GM18508 (cell line): Measurements from ENCODE around the gene BDKRB1.
"Not testable (repeated sequence)": the region's sequence is repeated elsewhere in the genome, so short reads cannot be mapped to it uniquely, and the experiment has no call there.

ENCODE experiments used
- ATAC-seq: cut with Tn5 transposase; IDR thresholded peaks from one replicate; pipeline ENCODE4 v1.9.1; 2021; ENCODE audit warnings: moderate number of reproducible peaks; ENCODE audit not compliant: insufficient read depth, unreplicated experiment

Gene BDKRB1

DNA sequence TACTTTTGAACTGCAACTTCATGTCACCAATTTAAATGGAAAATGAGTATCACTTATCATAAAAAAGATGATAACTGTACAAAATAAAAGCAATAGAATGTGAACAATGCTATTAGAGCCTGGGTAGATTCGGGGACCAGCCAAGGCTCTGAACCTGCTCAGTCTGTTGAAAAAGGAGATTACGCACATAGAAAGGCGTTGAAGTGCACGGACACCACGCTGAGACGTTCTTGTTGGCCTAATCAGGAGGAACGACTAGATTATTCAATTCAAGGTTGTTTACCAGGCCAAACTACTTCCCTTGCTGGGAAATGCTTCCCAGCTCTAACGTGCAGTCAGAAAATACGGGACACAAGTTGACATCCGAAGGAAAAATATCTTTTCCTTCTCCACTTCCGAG, 23.5 kb upstream of the BDKRB1 start:
- ATAC-seq = no peak

DNA sequence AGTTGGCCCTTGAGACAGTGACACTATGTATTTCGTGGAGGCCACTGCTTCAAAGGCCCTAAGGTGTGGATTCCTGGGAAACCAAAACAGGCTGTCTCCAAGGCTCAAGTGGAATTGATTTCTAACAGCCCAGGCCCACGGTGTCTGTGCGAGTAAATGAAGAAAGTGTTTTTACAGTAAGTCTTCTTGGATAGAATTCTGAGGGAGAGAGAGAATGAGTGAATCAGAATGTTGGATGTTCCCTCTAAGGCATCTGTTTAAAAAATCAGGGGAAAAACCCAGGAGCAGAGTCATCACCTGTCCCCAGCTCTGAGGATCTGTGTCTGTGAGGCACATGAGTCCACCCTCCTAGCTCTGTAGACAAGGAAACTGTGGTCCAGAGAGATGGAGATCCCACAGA, 22.3 kb upstream of the BDKRB1 start:
- no peak for ATAC-seq

DNA sequence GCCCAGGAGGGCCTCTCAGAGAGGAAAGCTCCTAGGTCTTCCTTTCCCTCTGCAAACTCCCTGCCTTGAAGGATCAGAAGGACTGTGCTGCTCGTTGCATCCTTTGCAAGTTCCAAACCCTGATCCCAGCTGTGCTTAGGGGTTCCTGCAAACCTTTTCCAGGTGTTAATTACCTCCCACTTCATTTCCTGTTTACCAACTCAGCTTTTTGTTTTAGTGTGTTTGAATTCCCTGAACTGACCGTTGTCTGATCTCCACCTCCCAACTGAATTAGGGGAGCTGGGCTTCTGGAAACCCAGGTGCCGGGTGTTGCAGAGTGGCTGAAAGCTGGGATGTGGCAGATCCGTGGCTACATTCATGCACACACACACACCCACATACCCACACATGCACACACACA, 20.6 kb upstream of the BDKRB1 start:
- no peak for ATAC-seq

DNA sequence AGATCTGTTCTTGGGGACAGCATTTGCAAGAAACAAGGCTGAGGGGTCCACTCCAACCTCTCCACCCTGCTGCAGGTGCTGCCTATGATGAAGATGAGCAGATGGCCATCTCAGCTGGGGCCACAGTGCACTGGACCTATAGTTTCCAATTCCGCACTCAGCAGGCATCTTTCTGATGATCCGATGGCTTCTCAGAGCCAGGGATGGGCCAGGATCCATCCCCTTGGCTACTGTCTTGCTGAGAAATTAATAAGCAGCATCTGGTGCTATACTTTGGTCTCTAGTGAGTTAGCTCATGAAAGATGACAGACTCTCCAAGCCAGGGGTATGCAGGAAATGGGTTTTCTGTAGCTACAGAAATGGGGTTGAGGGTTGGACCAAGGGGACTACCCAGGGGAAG, 18.4 kb upstream of the BDKRB1 start:
- no peak for ATAC-seq

DNA sequence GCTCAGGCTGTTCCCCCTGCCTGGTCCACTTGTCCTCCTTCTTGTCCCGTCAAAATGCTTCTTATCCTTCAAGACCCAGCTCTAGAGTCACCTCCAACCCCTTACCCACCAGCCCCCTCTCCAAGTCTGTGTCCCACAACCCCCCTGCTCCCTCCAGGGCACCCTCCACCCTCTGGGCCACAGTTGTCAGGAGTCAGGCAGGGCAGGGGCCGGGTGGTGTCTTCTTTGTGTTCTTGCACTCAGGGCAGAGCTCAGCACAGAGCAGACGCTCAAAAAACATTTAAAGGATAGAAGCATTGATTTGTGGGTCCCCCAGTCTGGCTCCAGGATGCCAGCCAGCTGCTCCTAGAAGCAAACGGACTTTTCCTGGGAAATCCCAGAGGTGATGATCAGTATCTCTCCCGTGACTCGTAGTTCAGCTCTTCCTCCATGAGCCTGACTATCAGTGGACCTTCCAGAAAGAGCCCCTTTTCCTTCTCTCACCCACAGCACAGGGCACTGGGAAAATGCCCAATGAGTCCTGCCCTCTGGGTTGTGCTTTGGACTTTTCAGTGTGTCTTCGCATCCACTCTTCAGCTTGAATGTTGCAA, 17.2 kb upstream of the BDKRB1 start:
- no peak for ATAC-seq

DNA sequence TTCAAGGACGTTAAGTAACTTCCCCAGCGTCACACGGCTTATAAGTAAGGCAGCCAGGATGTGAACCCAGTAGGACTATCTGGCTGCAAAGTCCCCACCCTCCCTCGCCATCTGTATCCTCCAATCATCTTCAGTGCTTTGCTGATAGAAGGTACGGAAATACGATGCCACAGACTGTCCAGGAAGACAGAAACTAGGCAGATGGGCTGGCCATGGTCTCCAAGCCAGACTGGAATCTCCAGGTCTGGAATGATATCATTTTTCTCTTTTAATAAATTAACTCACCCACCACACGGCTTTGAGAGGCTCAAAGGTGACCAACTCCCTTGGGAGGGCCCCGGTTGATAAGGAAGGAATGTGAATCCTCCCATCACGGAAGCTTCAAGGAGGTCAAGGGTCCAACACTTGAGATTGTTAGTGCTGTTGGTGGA, 16.3 kb upstream of the BDKRB1 start:
- ATAC-seq = no peak

DNA sequence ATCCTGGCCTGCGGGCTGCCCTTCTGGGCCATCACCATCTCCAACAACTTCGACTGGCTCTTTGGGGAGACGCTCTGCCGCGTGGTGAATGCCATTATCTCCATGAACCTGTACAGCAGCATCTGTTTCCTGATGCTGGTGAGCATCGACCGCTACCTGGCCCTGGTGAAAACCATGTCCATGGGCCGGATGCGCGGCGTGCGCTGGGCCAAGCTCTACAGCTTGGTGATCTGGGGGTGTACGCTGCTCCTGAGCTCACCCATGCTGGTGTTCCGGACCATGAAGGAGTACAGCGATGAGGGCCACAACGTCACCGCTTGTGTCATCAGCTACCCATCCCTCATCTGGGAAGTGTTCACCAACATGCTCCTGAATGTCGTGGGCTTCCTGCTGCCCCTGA, 15.4 kb upstream of the BDKRB1 start:
- ATAC-seq = no peak

DNA sequence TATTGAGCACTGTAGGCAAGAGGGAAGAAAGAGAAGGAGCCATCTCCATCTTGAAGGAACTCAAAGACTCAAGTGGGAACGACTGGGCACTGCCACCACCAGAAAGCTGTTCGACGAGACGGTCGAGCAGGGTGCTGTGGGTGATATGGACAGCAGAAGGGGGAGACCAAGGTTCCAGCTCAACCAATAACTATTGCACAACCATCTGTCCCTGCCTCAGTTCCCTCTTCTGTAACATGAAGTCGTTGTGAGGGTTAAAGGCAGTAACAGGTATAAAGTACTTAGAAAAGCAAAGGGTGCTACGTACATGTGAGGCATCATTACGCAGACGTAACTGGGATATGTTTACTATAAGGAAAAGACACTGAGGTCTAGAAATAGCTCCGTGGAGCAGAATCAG, 13.9 kb upstream of the BDKRB1 start:
- ATAC-seq = no peak

DNA sequence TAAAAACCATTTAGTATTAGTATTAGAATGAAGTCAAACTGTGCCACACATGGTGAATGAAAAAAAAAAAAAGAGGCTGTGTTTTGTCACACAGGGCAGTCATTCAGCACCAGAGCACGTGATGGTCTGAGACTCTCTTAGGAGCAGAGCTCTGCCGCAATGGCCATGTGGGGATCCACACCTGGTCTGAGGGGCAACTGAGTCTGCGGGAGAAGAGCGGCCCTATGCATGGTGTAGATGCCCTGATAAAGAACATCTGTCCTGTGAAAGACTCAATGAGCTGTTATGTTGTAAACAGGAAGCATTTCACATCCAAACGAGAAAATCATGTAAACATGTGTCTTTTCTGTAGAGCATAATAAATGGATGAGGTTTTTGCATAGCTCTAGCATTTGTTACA, 12.2 kb upstream of the BDKRB1 start:
- no peak for ATAC-seq

DNA sequence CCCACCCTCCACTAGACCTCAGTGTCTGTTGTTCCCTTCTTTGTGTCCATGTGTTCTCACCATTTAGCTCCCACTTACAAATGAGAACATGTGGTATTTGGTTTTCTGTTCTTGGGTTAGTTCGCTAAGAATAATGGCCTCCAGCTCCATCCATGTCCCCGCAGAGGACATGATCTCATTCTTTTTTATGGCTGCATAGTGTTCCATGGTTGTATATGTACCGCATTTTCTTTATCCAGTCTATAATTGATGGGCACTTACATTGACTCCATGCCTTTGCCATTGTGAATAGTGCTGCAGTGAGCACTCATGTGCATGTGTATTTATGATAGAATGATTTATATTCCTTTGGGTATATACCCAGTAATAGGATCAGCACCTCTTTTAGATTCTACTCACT, 10.9 kb upstream of the BDKRB1 start:
- not testable (repeated sequence) for ATAC-seq

DNA sequence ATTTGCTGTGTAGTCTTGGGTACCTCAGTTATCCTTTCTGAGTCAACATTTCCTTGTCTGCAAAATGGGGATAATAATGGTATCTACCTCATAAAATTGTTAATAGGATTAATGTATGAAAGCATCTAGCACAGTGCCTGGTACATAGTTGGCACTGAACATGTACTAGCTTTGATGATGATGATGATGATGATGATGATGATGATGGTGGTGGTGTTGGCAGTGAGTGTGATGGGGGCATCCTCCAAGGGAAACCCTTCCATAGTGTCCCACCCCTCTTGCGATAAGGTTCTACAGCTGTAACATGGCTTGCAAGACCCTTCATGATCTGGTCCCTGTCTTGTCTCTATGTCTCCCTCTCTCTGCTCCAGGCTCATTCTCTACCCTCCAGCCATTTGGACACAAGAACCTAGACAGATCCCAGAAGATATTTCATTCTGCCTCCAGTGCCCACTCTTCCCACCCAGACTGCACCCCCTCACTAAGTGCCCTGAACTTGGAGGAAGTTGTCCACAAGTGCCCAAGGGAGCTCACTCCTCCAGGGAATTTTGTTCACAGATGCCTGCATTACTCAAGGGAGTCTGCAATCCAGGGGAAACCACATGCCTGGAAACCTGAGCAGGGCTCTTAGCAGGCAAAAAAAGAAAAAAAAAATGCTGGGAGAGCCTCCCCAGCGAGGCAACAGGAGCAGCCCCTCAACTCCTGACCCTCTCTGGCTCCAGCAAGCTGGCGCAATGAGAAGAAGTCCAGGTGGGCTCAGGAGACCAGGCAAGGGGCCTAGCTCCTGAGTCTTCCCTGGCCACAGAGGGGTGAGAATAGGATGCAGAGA, 10.1 kb upstream of the BDKRB1 start:
- no peak for ATAC-seq

DNA sequence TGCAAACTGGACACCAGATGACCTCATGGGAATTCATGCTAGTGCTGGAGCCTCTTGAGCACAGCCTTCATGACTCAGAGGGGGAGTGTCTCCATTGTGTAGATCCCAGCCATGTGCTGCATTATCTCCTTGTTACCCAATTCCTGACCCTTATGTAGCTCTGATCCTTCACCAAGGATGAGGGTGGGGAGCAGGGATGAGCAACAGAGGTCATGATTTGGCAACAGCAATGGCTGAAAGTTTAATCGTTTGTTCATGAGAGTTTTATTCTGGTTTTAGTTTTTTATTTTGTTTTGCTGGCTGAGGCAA, 9.5 kb upstream of the BDKRB1 start:
- no peak for ATAC-seq

DNA sequence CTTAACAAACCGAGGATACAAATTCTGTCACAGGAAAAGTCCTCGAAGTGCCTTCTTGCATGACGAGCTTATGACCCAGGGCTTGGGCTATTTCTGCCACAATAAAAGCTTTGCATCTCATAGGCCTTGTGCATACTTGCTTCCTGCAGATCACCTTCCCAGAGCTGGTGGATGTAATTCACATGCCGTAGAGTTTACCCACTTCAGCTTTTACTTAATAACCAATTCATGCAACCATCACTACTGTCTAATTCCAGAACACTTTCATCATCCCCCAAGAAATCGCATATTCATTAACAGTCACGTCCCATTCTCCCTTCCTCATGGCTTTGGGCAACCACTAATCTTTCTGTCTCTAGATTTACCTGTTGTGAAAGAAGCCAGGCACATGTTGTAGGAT, 9.0 kb upstream of the BDKRB1 start:
- ATAC-seq = no peak

DNA sequence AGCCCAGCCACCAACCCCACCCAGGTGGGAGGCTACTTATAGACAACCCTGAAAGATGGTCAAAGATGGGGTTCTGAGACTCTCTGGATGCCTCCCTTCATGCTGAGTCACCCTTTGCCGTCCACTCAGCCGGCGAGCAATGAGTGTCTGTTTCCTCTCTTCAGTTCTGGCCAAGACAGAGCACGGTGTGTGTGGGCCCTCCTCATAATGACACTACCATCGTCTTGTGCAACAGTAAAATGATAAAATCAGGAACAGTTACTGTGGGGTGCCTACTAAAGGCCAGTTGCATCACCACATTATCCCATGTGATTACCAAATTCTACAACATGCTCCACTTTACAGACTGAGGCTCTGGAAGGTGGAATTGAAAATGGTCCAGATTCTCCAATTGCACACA, 7.0 kb upstream of the BDKRB1 start:
- ATAC-seq = no peak

DNA sequence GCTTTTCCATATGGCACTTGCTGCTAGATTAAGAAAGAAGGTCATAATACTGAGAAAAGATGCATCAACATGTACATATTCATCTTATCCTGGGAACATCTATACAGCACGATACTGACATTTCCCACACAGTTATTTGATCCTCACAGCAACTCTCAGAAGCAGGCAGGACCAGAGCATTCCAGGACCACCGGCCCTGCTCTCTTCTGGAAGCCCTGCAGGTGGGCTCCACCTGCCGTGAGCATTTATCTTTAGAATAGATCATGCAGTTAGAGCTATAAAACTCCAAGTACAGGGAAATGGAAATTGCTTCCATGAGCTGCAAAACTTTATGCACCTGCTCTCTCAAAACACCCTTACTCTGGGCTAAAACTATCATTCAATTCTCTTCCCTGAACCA, 5.5 kb upstream of the BDKRB1 start:
- no peak for ATAC-seq

DNA sequence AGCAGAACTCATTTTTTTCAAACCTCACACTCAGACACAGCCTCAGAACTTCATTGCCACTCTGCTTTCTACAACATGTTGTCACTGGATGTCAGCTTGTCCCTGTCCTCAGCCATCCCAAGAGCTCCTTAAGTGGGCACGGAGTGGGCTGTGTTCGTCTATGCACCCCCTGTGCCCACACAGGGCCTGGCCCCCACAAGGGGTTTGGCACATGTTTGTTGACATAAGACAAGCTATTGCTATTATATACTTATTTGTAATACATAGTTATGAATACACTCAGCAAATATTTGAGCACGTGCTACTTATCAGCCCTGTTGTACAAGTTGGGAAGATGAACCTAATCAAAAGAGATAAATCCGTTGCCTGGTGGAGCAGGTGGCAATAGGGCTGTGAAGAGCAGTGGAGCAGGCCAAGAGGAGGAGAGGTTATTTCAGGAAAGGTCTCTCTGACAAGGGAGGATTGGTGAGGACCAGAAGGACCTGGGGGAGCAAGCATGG, 4.3 kb upstream of the BDKRB1 start:
- no peak for ATAC-seq

DNA sequence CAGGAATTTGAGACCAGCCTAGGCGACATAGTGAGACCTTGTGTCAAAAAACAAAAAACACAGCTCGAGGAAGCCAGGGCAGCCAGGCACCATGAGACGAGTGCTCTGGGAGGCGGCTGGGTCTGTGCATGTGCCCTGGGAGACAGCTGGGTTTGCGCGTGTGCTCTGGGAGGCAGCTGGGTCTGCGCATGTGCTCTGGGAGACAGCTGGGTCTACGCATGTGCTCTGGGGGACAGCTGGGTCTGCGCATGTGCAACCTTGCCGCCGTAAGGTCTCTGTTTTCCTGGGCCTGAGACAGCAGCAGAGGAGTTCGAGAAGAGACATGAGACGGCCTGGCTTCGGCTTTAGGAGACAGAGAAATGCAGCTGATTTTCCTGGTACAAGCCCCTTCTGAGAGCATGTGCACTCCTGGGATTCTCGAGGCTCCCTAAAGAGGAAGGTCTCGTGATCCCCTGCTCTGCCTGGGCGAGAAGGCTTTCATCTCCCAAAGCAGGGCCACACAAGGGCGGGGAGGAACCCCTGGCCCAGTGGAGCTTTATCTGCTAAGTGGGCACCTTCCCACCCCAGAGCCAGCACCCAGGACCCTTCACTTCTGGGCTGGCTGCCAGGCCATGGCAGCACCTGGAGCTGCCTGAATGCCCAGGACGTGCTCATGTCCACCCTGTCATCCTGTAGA, 3.5 kb upstream of the BDKRB1 start:
- ATAC-seq = no peak

DNA sequence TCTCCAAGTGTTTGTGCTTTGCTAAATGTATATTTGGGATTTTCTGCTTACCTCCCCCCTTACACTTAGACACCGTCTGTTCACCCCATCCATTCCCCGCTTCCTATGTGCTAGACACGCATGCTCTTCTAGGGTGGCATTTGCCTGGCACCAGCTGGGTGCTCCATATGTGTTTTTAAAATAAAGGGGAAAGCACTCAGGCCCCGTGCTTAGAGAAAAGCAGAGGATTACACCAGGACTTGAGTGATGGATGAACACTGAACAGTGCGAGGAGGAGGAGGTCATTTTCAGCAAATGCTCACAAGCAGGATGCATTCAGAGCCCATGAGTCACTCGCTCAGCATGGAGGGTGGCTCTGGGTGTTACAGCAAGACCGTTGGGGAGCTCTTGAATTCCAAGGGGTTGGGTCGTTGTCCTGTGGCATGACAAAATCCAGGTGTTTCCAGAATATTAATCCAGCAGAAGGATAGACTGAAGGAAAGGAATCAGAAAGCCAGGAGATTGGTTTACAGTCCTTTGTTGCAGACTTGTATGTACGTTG, 2.9 kb upstream of the BDKRB1 start:
- no peak for ATAC-seq

DNA sequence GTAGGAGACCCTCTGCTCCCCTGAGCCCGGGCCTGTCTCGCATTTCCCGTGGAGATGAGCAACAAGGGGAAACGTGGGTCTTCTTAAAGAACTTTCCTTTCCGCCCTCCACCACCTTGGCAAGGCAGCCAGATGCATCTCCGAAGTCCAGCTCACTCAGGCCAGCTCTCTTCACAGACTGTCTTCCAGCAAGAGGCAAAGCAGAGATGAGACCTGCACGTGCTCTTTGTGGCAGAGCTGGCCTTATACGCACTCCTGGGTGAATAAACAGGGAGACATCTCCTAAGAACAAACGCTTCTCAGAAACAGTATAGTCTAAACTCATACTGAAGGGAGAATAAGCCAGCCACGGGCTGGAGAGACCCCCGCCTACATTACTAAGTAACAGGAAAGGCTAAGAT, 1.3 kb upstream of the BDKRB1 start:
- no peak for ATAC-seq

DNA sequence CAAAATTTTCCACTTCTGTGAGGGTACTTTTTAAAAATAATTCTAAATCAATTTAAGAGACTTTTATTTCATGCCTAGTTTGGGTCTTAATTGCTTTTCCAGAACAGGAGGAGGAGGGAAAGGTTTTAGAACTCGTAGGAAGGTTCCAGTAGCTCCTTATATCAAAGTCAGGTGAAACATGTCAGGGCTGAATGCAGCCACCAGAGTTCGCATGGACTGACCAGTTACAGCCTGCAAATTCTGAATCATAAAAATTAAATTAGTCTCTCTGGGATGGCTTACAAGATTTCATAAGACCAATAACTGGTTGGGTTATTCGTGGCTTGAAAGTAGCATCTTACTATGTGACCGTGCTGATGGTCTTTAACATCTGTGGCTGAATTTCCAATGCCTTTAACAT, 397 bp downstream of the BDKRB1 start:
- no peak for ATAC-seq

DNA sequence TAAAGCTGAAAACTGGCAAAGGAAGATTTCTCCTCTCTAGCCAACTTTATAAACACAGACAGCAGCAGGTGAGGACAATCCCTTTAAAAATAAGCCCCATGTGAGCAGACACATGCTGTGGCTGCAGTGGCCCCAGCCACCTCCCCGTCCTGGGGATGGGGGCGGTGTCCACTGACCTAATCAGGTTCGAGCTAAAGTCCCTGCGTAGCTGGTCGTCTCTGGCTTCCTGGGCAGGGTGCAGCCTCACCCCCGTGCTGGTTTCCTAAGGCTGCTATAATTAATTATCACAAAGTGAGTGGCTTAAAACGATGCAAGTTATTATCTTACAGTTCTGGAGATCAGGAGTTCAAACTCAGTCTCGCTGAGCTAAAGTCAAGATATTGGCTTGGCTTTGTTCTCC, 1.0 kb downstream of the BDKRB1 start:
- no peak for ATAC-seq
